GM21360 (cell line): ENCODE data around the gene CFP.

Experiments
- ATAC-seq: cut with Tn5 transposase; IDR thresholded peaks from one replicate; pipeline ENCODE4 v1.9.1; 2021; ENCODE audit warnings: mild to moderate bottlenecking, moderate library complexity; ENCODE audit not compliant: unreplicated experiment

CFP gene

DNA sequence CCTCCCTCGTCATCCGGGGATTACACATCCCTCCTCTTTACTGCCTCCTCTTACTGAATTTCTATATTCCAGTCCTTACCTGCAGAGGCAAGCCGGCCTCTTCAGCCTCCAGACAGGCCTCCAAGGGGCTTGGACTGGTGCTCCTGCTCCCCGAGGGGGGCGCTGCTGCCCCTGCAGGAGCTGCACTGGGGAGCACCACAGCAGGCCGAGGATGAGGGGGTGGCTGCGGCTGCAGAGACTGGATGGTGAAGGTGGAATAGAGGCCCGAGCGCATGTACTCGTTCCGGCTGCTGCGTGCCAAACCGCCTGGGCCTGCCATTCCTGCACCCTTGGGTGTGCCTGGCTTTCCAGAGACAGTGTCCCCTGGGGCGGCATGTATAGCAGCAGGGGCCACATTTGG is 9.1 kb upstream of the CFP start:
- no peak for ATAC-seq

DNA sequence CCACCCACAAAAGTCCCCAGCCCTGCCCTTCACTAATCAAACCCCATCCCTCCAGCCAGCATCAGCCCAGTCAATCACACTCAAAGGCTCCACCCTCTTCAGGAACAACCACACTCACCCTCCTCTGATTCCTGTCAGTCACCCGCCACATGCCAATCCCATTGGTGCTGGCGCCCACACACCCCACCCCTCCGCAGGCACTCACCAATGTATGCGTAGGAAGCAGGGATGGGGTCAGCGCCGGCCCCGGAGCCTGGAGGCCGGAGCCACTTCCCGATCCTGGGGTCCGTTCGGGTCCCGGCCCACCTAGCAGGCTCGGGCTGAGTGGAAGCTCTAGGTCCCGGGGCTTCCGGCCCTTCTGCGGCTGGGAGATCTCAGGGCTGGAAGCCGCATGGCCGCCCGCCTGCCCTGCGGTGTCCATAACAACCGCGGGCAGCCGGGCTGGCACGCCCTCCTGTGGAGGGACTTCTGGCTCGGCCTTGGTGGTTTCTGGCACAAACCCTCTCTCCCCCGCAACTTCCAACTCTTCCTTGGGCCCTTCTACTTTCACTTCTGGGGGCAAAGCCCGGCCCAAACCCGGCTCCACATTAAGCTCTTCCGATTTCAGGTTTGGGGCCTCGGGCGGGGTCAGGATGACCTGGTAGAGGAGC is 7.9 kb upstream of the CFP start:
- ATAC-seq: no peak

DNA sequence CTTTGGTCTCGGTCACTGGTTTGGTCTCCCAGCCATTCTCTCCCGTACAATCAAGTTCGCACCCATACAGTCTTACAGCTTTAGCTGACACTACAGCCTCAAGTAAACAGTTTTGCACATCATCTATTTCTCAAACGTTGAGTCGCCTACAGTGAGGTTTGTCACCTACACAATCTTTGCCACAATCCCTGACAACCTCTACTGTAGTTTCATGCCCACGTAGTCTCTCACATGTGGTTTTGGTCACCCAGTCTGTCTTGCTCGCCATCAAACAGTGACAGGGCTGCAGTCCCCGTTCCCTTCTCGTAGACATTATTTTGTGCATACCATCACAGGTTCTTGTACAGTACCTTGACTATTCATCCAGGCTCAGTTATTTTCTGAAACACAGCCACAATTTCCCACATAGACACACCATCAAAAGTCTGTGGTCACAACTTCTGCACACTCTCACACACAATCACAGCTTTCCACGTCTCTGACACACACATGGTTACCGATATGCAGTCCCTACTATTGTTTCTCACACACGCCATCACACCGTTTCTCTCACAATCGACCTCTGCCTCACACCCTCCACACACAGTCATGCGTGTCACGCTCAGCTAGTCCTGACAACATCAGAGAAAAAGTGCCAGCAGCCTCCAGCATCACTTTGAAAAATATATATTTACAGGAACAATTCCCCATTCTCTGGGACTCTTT is 5.3 kb upstream of the CFP start:
- no peak for ATAC-seq

DNA sequence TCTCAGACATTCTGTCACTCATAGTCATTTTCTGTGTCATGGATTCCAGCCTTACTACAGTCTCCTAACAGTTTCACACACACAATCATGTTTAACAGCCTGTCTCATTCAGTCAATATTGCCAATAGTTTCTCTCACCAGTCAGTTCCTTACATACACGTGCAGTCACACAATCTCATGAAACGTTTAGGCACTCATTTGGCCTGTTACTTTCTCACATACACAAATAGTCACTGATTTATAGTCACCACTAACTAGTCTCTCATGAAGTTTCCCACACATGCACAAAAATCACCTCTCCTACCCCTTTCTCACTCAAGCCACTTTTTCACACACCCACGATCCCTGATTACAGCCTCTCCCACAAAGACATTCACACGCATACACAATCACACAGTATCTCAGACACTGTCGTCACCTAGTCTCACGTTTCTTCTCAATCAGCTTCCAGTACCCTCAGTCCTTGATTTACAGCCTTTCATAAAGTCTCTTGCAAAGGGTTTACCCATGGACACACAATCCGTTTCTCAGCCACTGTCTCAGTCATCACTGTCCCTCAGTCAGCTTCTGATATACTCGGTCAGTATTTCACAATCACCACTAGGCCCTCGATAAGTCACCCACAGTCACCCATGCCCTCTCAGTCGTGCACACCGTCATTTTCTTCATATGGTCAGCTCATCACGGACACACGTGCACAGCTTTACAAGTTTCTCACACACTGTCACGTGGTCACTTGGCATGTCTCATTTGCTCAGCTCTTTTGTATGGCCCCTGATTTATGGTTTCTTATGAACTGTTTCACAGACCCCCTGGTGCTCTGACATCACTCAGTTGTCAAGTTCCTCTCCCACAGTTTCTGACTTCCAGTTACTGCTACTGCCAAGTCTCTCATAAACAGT is 4.2 kb upstream of the CFP start:
- ATAC-seq: no peak

DNA sequence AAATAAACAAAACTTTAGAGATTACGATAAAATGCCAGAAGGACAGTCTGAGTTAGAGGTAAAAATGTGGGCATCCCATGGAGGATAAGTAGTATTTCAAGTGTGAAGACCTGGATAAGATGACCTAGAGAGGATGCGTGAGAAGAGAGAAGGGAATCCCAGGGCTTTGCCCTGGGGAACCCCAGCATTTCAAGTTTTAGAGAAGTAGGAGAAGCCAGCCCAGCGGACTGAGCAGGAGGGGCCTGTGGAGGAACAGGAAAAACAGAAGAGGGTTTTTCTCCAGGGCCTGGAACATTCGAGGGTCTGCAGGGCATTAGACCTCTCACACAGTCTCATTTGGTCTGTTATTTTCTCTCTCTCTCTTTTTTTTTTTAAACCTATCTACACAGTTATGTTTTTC is 2.9 kb upstream of the CFP start:
- no peak for ATAC-seq

DNA sequence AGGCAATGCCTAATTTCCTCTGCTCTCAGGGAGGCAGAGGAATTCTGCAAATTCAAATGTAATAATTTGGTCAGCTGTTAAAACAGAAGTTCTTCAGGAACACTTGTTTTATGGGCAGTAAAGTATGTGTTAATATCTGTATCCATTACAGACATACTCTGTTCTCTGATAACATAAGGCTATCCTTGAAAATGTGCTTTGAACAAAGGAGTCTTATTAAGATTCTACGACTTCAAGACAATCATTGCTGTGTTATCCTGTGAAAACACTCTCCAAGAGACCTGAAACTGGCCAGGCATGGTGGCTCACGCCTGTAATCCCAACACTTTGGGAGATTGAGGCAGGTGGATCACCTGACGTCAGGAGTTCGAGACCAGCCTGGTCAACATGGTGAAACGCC is 1.9 kb upstream of the CFP start:
- no peak for ATAC-seq

DNA sequence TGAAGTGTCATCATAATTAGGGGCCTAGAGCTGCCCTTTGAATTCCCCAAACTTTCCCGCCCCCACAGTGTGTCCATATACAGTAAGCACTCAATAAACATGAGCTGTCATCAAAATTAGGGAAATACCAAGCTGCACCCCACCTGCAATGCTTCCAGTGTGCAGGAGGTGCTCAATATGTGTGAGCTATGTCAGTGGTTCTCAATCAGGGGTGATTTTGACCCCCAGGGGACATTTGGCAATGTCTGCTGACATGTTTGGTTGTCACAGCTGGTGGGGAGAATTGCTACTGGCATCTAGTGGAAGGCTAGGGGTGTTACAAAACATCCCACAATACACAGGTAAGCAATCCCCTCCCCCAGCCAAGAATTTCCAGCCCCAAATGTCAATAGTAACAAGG is 748 bp downstream of the CFP start:
- ATAC-seq: no peak

DNA sequence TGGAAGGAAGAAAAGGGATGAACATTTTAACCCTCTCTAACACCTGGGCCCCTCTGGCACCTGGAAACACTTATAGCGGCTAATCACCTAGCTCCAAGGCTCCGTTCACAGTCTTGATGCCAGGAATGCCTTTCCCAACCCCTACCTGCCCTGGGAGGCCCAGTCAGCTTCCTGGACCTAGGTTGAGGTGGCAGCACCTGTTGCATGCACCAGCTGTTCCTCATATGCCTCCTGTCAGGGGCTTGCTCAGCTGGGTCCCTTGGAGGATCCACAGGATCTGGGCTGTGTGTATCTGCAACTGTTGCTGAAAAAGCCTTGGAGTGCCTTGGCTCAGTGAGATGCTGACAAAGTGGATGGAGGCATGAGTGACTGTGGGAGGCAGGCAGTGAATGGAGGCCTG is 4.4 kb downstream of the CFP start:
- ATAC-seq: no peak

DNA sequence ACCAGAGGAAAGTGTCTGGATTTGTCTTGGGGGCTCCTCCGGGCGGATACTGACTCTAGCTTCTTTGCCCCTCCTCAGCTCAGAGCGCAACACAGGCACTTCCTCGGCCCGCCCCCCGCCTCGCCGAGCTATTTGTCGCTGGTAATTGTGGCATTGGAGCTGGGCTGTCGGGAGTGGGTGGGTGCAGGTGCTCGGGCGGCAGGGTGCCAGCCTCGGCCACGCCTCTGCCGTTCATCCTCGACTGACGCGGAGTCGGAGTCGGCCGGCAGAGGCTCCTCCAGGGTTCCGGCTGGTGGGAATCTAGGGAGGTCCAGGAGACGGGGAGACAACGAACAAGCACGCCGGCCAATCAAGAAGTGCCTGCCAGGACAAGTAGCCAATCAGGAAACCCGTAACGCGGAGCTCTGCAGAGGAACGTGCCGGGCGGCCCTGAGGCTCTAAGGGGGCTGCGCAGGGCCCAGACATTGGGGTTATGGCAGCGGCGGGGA is 6.1 kb downstream of the CFP start:
- ATAC-seq: no peak

DNA sequence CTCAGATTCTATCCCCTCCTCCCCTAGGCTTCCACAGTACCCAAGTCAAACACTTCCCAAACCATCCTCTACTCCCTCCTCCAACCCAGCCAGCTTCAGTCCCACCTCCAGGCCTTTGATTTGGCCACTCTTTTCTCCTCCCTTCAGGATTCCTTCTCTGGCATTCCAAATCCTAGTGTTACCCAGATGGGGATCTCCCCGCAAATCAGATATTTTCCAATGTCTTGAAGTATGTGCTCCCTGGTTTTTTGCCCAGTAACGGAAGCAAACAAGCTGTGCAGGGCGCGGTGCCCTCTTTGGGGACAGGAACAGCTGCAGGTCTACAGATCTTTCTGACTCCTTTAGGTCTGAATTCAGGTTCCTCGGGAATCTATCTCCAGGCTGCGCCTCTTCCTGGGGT is 7.9 kb downstream of the CFP start:
- no peak for ATAC-seq

DNA sequence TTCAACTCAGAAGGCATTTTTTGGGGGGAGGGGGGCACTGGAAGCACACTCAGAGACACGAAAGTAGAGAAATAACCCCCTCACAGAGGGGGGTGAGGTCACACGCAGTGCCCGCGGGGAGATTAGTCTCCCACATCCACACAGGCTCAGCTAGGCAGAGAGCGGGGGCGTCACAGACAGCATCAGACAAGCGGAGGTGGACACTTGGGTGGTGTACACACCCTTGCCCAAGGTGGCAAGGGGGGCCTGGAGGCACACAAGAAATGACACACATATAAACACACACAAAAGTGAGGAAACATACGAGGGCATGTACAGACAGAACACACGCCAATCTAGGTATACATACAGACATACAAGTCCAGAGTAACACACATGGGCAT is 9.4 kb downstream of the CFP start:
- no peak for ATAC-seq

DNA sequence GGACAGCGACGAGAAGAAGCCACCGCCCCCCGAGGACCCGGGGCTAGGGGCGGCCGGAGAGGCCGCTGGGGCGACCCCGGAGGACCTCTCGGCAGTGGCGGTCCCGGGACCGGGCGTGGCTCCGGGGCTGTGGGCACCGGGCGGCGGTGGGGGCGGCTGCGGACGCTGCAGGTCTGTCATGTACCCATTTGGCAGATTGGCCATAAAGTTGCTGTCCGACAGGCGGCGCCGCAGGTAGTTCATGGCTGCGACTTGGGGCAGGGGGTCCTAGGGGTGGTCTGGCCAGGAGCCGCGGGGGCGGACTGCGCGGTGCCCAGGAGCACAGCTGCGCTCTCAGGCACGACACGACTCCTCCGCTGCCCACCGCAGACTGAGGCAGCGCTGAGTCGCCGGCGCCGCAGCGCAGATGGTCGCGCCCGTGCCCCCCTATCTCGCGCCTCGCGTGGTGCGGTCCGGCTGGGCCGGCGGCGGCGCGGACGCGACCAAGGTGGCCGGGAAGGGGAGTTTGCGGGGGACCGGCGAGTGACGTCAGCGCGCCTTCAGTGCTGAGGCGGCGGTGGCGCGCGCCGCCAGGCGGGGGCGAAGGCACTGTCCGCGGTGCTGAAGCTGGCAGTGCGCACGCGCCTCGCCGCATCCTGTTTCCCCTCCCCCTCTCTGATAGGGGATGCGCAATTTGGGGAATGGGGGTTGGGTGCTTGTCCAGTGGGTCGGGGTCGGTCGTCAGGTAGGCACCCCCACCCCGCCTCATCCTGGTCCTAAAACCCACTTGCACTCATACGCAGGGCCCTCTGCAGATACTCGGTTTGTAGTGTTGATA is 10.0 kb downstream of the CFP start, which contains the start of gene SYN1:
Gene SYN1, minus strand, starts transcription at position 372 of the 817 bp plus-strand sequence. Its CDS starts 129 bp downstream, at position 243.
- peak; percentile 73 for ATAC-seq

DNA sequence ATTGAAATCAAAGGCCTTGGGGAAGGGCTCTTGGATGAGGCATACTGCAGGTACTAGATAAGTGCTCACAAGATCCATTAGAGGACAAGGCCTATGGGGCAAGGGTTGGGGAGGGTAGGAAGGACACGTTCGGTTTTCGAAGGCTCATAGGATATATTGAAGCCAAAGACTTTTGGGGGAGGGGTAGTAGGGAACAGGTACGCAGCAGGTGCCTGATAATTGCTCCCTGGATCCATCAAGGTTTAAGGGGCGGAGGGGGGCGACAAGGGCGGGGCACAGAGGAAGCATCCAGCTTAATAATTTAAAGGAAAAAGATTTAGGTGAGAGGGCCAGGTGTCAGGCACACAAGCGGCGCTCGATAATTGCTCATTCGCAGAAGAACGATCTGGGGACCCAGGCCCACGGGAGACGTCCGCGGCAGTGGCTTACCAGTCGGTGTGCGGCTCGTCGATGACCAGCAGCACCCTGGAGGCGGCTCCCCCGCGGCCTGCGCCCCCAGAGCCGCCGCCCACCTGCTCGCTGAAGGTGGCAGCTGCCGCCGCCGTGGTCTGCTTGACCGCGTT is 10.7 kb downstream of the CFP start:
- ATAC-seq: no peak

DNA sequence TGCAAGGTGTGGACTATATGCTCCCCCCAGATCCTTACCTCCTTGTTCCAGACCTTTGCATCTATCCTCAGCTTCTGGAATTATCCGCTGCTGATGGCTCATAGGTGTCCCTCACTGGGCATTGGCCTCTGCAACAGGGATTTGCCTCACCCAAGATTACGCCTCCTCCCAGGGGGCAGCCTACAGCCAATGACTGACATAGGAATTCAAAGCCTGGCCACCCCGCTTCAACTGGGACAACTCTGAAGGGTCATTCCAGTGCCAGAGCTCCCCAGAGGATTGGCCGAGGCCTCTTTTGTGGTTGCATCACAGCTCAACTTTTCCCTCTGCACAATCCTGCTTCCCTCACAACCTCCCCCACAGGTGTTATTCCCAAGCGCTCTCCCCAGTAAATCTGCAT is 15.1 kb downstream of the CFP start:
- ATAC-seq: no peak

DNA sequence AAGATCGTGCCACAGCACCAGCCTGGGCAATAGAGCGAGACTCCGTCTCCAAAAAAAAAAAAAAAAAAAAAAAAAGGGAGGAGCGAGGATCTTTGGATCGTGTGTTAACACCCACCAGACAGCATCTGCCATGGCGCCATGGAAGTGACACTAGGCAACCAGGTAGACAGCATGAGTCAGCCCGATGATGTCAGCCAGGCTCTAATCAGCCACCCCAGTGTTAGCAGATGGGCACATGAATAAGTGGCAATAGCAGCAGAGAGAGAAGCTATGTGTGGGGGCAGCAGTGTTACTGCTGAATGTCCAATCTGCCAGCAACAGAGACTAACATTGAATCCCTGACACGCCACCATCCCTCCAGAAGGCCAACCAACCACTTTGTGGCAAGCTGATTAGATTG is 16.6 kb downstream of the CFP start:
- ATAC-seq: no peak

DNA sequence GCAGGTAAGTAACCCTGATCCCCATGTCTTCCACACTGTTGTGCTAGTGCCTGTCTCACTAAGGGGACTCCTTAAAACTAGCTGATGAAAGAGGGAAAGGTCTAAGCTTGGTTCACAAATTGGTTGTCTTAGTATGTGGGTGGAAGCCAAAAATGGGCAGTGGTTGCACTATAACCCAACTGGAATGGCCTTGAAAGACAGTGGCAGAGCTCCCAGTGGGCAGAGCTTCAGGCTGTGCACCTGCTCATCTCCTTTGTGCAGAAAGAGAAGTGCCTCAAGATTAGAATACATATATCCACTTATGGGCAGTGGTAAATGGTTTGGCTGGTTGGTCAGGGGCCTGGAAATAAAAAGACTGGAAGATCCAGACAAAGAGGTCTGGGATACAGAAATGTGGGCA is 17.3 kb downstream of the CFP start:
- ATAC-seq: no peak

DNA sequence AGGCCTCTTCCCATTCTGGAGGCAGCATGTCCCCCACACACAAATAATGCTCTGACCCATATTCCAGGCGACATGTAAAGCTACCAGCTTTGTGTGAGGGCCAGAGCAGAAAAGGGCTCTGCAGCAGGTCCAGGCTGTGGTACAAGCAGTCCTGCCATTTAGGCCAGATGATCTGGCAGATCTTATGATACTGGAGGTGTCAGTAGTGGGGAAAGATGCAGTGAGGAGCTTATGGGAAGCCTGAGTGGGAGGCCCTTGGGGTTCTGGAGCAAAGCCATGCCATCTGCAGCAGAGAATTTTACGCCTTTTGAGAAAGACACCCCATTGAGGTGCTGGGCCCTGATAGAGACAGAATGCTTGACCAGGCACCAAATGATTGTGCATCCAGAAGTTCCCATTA is 17.8 kb downstream of the CFP start:
- ATAC-seq: no peak

DNA sequence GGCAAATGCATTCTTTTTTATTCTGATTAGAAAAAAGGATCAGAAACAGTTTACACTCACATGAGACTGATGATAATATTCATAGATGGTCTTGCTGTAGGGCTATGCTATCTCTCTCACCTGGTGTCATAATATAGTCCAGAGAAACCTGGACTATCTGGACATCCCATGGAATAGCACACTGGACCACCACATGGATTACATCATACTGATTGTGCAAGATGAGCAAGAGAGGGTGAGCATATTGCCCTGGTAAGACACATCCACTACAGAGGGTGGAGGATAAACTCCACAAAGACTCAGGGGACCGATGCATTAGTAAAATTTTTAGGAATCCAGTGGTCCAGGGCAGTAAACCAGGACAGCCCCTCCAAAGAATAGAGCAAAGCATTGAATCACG is 18.2 kb downstream of the CFP start:
- no peak for ATAC-seq

DNA sequence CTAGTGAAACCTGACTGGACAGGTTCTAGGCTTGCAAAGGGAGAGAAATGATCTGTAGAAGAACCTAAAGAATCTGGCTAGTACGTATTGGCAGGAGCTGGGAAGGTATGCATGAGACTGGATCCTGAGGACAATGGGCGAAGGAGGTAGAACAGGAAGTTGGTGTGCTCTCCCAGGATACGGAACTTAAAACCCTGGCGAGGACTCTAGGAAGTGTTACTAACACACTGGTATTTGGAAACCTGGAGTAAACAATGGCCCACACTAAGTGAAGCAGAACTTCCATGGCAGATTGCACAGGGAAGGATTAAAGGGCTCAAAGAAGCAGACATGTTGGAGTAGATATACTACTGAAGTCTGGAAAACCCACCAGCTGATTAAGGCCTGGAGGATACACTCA is 19.2 kb downstream of the CFP start:
- ATAC-seq: no peak

DNA sequence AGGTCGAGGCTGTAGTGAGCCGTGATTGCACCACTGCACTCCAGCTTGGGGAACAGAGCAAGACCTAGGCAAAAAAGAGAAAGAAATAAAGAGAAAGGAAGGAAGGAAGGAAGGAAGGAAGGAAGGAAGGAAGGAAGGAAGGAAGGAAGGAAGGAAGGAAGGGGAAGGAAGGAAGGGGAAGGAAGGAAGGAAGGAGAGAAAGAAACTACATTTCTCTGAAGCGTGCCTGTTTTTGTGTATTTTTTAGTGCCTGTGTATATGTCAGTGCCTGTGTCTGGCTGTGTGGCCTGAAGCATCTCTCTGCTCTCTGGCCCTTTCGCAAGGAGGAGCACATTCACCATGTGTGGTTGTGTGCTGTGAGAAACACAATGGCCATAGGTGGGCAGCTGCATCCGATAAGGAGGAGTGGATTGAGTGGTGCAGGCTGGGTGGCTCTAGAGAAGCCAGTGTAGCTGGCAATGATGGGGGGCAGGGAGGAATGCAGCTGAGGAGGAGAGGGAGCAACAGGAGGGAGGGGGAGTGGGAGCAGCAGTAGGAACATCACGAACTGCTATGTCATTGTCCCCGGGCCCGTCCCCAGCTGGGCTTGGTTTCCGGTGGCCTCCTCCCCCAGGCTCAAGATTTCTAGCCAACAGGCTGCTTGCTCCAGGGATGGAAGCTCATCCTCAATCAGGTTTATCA is 21.5 kb downstream of the CFP start:
- no peak for ATAC-seq
